Measurements from ENCODE around the gene KIRREL3. TPM values are rescaled to one million over a fixed set of nuclear protein-coding genes. Genes with fewer than 3 reads are reported as not detected.

KIRREL3 gene
- polyA plus RNA-seq, 1 of the 3 experiments (the other 2 are of a cell fraction): 3.7 TPM

GRCh38 chr11:126423743-126424142 lies 576.8 kb downstream of the KIRREL3 start:
- Histone ChIP-seq H3K9me3 (no peaks in the 10 kb centered on the region), H3K9ac (no peak overlapping the region), H3K4me2 (no peak overlapping the region), H3K36me3 (replicated peaks in 1 of 2; ENCODE audit: control insufficient read depth in 1 of 2, insufficient read depth in 2 of 2, low read length in 1 of 2) (peaks cover 0 to 2% of the 10 kb centered on the region in 2 experiments), H2AFZ (ENCODE audit: low read depth) (no peak overlapping the region), H3K4me1 (ENCODE audit: control insufficient read depth in 1 of 2, insufficient read depth in 2 of 2, low read depth in 1 of 2, low read length in 1 of 2) (no peaks in the 10 kb centered on the region), H3K27me3 (ENCODE audit: insufficient read depth) (no peaks in the 10 kb centered on the region), H3K4me3 (ENCODE audit: low read depth in 2 of 2, low read length in 1 of 2) (no peak overlapping the region), H4K20me1 (ENCODE audit: insufficient read depth) (no peaks in the 10 kb centered on the region), H3K9me2 (no peaks in the 10 kb centered on the region), H3K79me2 (ENCODE audit: insufficient read depth) (no peaks in the 10 kb centered on the region), H3K27ac (ENCODE audit: low read depth in 2 of 2, low read length in 1 of 2) (no peak overlapping the region), H3F3A (replicated peaks; ENCODE audit: insufficient read depth) (no peaks in the 10 kb centered on the region)
- no peak for TF ChIP-seq MXI1 (IDR thresholded peaks at IDR 0.05; ENCODE audit: low read depth, low read length)
- no peak for TF ChIP-seq SIN3A (IDR thresholded peaks at IDR 0.05; ENCODE audit: borderline replicate concordance, low read depth, low read length)
- no peak for TF ChIP-seq SMC3 (IDR thresholded peaks at IDR 0.05; ENCODE audit: low read depth, low read length)
- no peak for TF ChIP-seq USF1 (IDR thresholded peaks at IDR 0.05; ENCODE audit: borderline replicate concordance, low read depth)
- no peak for TF ChIP-seq EP300 (IDR thresholded peaks at IDR 0.05; ENCODE audit: borderline replicate concordance in 1 of 2, low read depth in 1 of 2, low read length in 1 of 2)
- TF ChIP-seq FOXJ3 (CRISPR knock-in tag; IDR thresholded peaks at IDR 0.05): no peak
- TF ChIP-seq CTCF (IDR thresholded peaks at IDR 0.05): no peak
- TF ChIP-seq TAF1 (IDR thresholded peaks at IDR 0.05; ENCODE audit: borderline replicate concordance, low read depth, low read length): no peak
- TF ChIP-seq MAX (IDR thresholded peaks at IDR 0.05; ENCODE audit: low read depth): no peak
- no peak for TF ChIP-seq NFIC (IDR thresholded peaks at IDR 0.05; ENCODE audit: borderline replicate concordance)
- no peak for DNase-seq
- POLR2A ChIA-PET: no interaction called here
- CTCF ChIA-PET: interaction anchor here (1.2 to 2.2 kb wide), 3 partner anchors 16 to 59 kb away, joined by 3 to 6 read pairs (median 5); no protein-coding TSS in a partner anchor
- 98% methylated on average over 8 of the region's 11 CpGs for WGBS (ENCODE audit: low lambda C conversion rate)

GRCh38 chr11:126423154-126423553 lies 577.4 kb downstream of the KIRREL3 start:
- Histone ChIP-seq H3K4me1 (ENCODE audit: control insufficient read depth in 1 of 2, insufficient read depth in 2 of 2, low read depth in 1 of 2, low read length in 1 of 2) (no peaks in the 10 kb centered on the region), H3K79me2 (ENCODE audit: insufficient read depth) (no peaks in the 10 kb centered on the region), H4K20me1 (ENCODE audit: insufficient read depth) (no peaks in the 10 kb centered on the region), H3K27me3 (ENCODE audit: insufficient read depth) (no peaks in the 10 kb centered on the region), H2AFZ (ENCODE audit: low read depth) (no peak overlapping the region), H3K4me3 (ENCODE audit: low read depth in 2 of 2, low read length in 1 of 2) (no peak overlapping the region), H3K36me3 (replicated peaks in 1 of 2; ENCODE audit: control insufficient read depth in 1 of 2, insufficient read depth in 2 of 2, low read length in 1 of 2) (peaks cover 0 to 2% of the 10 kb centered on the region in 2 experiments), H3K9ac (no peak overlapping the region), H3F3A (replicated peaks; ENCODE audit: insufficient read depth) (no peaks in the 10 kb centered on the region), H3K27ac (ENCODE audit: low read depth in 2 of 2, low read length in 1 of 2) (no peak overlapping the region), H3K9me2 (no peaks in the 10 kb centered on the region), H3K9me3 (no peaks in the 10 kb centered on the region), H3K4me2 (no peak overlapping the region)
- ChIA-PET CTCF (interaction anchor here (1.2 to 2.2 kb wide), 3 partner anchors 17 to 60 kb away, joined by 3 to 6 read pairs (median 5); no protein-coding TSS in a partner anchor), POLR2A (no interaction called here)
- TF ChIP-seq TCF12 (IDR thresholded peaks at IDR 0.05) (no peak), FOXM1 (IDR thresholded peaks at IDR 0.05; ENCODE audit: low read depth) (no peak), CHD2 (IDR thresholded peaks at IDR 0.05; ENCODE audit: low read length, partially characterized antibody) (no peak), REST (IDR thresholded peaks at IDR 0.05; ENCODE audit: low read depth, low read length) (no peak), GABPA (IDR thresholded peaks at IDR 0.05; ENCODE audit: low read depth) (no peak), MEF2A (IDR thresholded peaks at IDR 0.05; ENCODE audit: borderline replicate concordance, low read depth) (no peak), MAX (IDR thresholded peaks at IDR 0.05; ENCODE audit: low read depth) (no peak), EZH2phosphoT487 (IDR thresholded peaks at IDR 0.05; ENCODE audit: borderline replicate concordance, low read depth) (no peak)
- 53% methylated on average over 2 of the region's 2 CpGs for WGBS (ENCODE audit: low lambda C conversion rate)
- DNase-seq: no peak

All from SK-N-SH (cell line).